Hepatocyte (in vitro differentiated cells): ENCODE results near the gene TUB.

Experiments used
- CTCF ChIP-seq: fragments of 200-600 bp; sonication (generic); IDR thresholded peaks from 2 replicates; pipeline ENCODE4 v1.5.1; 2016; ENCODE audit warnings: antibody characterized with exemption, mild to moderate bottlenecking; ENCODE audit not compliant: poor library complexity
- EZH2 ChIP-seq: fragments of 200-600 bp; sonication (generic); IDR thresholded peaks from 2 replicates; pipeline ENCODE4 v1.6.1; 2016; ENCODE audit warnings: antibody characterized with exemption, mild to moderate bottlenecking, borderline replicate concordance
- EZH2phosphoT487 ChIP-seq: fragments of 200-600 bp; sonication (generic); IDR thresholded peaks from one replicate; pipeline ENCODE4 v1.6.1; 2018; ENCODE audit warnings: antibody characterized with exemption, mild to moderate bottlenecking, low read depth, moderate library complexity; ENCODE audit not compliant: unreplicated experiment, severe bottlenecking

- TF ChIP-seq CTCF (no peak), EZH2 (no peak), EZH2phosphoT487 (no peak)
Measured at GRCh38 chr11:8108421-8108820, 27.4 kb downstream of the TUB start.
